Loucy (cell line): ENCODE measurements around the gene GNAI1.

ENCODE experiments used
- H2AFZ ChIP-seq: fragments of 200-600 bp; sonication (generic); 2 replicates; pipeline ENCODE4 v1.6.0; 2016; ENCODE audit warnings: antibody characterized with exemption, mild to moderate bottlenecking, low read length, moderate library complexity
- H3F3A ChIP-seq: fragments of 200-600 bp; 2 replicates; pipeline ENCODE4 v1.6.0; 2016; ENCODE audit warnings: antibody characterized with exemption, low read depth, mild to moderate bottlenecking
- H3K27me3 ChIP-seq: fragments of 200-600 bp; sonication (generic); 2 replicates; pipeline ENCODE4 v1.6.1; 2014; ENCODE audit warnings: low read length, mild to moderate bottlenecking; ENCODE audit not compliant: insufficient read depth, poor library complexity, severe bottlenecking
- H3K36me3 ChIP-seq: fragments of 200-600 bp; sonication (generic); 2 replicates; pipeline ENCODE4 v1.6.1; 2016; ENCODE audit warnings: low read length; ENCODE audit not compliant: insufficient read depth
- H3K4me1 ChIP-seq: fragments of 200-600 bp; sonication (generic); 2 replicates; pipeline ENCODE4 v1.5.1; 2014; ENCODE audit warnings: low read length, mild to moderate bottlenecking; ENCODE audit not compliant: insufficient read depth, poor library complexity, severe bottlenecking
- H3K4me2 ChIP-seq: fragments of 200-600 bp; sonication (generic); 2 replicates; pipeline ENCODE4 v1.6.0; 2014; ENCODE audit warnings: antibody characterized with exemption, low read length, low read depth, mild to moderate bottlenecking; ENCODE audit not compliant: poor library complexity, severe bottlenecking
- H3K4me3 ChIP-seq: fragments of 200-600 bp; sonication (generic); 2 replicates; pipeline ENCODE4 v1.5.1; 2014; ENCODE audit warnings: low read length, mild to moderate bottlenecking, mixed read lengths; ENCODE audit not compliant: poor library complexity, severe bottlenecking
- H3K79me2 ChIP-seq: fragments of 200-600 bp; sonication (generic); 2 replicates; pipeline ENCODE4 v1.6.1; 2014; ENCODE audit warnings: low read length; ENCODE audit not compliant: insufficient read depth
- H3K9ac ChIP-seq: fragments of 200-600 bp; sonication (generic); 2 replicates; pipeline ENCODE4 v1.6.0; 2014; ENCODE audit warnings: mild to moderate bottlenecking, low read depth, low read length, moderate library complexity; ENCODE audit not compliant: poor library complexity, severe bottlenecking
- H3K9me2 ChIP-seq: fragments of 200-600 bp; sonication (generic); replicated peaks from 2 replicates; pipeline ENCODE4 v1.6.1; 2016; ENCODE audit warnings: low read depth, low read length, mixed read lengths
- H3K9me3 ChIP-seq: fragments of 200-600 bp; sonication (generic); 2 replicates; pipeline ENCODE4 v1.6.1; 2014; ENCODE audit warnings: mild to moderate bottlenecking, antibody characterized with exemption, low read length, low read depth; ENCODE audit not compliant: insufficient read depth
- H4K20me1 ChIP-seq: fragments of 200-600 bp; sonication (generic); 2 replicates; pipeline ENCODE4 v1.6.0; 2014; ENCODE audit warnings: antibody characterized with exemption, low read length, mild to moderate bottlenecking; ENCODE audit not compliant: insufficient read depth, poor library complexity, severe bottlenecking
- CTCF ChIP-seq: fragments of 200-600 bp; sonication (generic); conservative IDR thresholded peaks from 2 replicates; pipeline ENCODE4 v1.5.1; 2014; ENCODE audit warnings: mild to moderate bottlenecking, antibody characterized with exemption, low read length
- EZH2phosphoT487 ChIP-seq: fragments of 200-600 bp; IDR thresholded peaks from 2 replicates; pipeline ENCODE4 v1.6.1; 2018; ENCODE audit warnings: antibody characterized with exemption, mild to moderate bottlenecking, moderate library complexity, borderline replicate concordance

The GNAI1 gene

GRCh38 chr7:80146545-80147182, 12.0 kb downstream of the GNAI1 start:
- H3F3A ChIP-seq, result no peaks in the 10 kb centered on the region
- H3K36me3 ChIP-seq, result no peaks in the 10 kb centered on the region
- no peaks in the 10 kb centered on the region for H3K9me3 ChIP-seq
- no peak overlapping the region for H3K4me3 ChIP-seq
- H3K79me2 ChIP-seq, result no peaks in the 10 kb centered on the region
- TF ChIP-seq EZH2phosphoT487 (no peak), CTCF (no peak)
- H3K4me1 ChIP-seq, result peaks cover 35% of the 10 kb centered on the region
- H3K4me2 ChIP-seq, result no peak overlapping the region
- H4K20me1 ChIP-seq, result no peaks in the 10 kb centered on the region
- H3K9ac ChIP-seq, result no peak overlapping the region
- H2AFZ ChIP-seq, result no peak overlapping the region
- no peaks in the 10 kb centered on the region for H3K27me3 ChIP-seq
- no peaks in the 10 kb centered on the region for H3K9me2 ChIP-seq

GRCh38 chr7:80147543-80148391, 13.1 kb downstream of the GNAI1 start:
- peaks cover 41% of the 10 kb centered on the region for H3K4me1 ChIP-seq
- no peaks in the 10 kb centered on the region for H3K79me2 ChIP-seq
- H2AFZ ChIP-seq, result no peak overlapping the region
- H3K9me3 ChIP-seq, result no peaks in the 10 kb centered on the region
- H4K20me1 ChIP-seq, result no peaks in the 10 kb centered on the region
- TF ChIP-seq EZH2phosphoT487, result no peak
- no peak for TF ChIP-seq CTCF
- H3K36me3 ChIP-seq, result no peaks in the 10 kb centered on the region
- H3K4me3 ChIP-seq, result no peak overlapping the region
- H3K27me3 ChIP-seq, result no peaks in the 10 kb centered on the region
- H3K9me2 ChIP-seq, result no peaks in the 10 kb centered on the region
- H3K9ac ChIP-seq, result no peak overlapping the region
- H3K4me2 ChIP-seq, result no peak overlapping the region
- H3F3A ChIP-seq, result no peaks in the 10 kb centered on the region

- Histone ChIP-seq H3K36me3 (no peaks in the 10 kb centered on the region), H3K9me2 (no peaks in the 10 kb centered on the region), H2AFZ (no peak overlapping the region), H3K9me3 (no peaks in the 10 kb centered on the region), H3K4me1 (peaks cover 22% of the 10 kb centered on the region), H3K9ac (no peak overlapping the region), H3K79me2 (no peaks in the 10 kb centered on the region), H3K4me2 (peak overlapping the region; percentile 66), H3K27me3 (no peaks in the 10 kb centered on the region), H3K4me3 (no peak overlapping the region), H4K20me1 (no peaks in the 10 kb centered on the region), H3F3A (no peaks in the 10 kb centered on the region)
- TF ChIP-seq EZH2phosphoT487 (no peak), CTCF (no peak)
These were observed 16.1 kb downstream of the GNAI1 start for GRCh38 chr7:80150611-80151273.
